Daoy (cell line): ENCODE data around the gene ZNF408. TPM values are rescaled to one million over a fixed set of nuclear protein-coding genes. Genes with fewer than 3 reads are reported as not detected.
A peak's percentile ranks its signal among the peaks of the same experiment; 100 is the strongest.
"Not testable (repeated sequence)": the region's sequence is repeated elsewhere in the genome, so short reads cannot be mapped to it uniquely, and the experiment has no call there.

Experiments
- DNase-seq: peaks from one replicate; pipeline ENCODE4 v3.0.0-alpha.2; 2015; ENCODE audit warnings: low read depth
- total RNA-seq: library from RNA; depleted of rRNA; stranded (reverse); fragments of >200 nt; shearing (Covaris generic); gene quantifications from 2 replicates; pipeline ENCODE4 v1.2.3, GENCODE V29; 2014

ZNF408 gene
- total RNA-seq, 1 experiment from 2014 or later, result 10.4 TPM

DNA sequence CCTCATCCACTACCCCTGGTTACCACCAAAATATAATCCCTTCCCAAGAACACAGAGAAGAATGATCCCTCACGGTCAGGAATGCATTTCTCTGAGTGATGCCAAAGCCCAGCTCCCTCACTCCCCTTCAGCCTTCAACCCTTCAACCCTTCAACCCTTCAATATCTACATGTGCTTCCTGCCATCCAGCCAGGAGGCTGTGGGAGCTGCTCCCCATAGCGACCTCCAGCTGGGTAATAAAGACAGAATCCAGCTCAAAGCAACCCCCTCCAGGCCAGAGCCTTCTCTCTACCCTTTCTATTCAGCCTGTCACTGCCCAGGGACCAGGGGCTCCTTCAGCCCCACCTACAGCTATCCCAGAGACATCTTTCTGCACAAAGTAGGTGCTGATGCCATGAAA is 3.1 kb upstream of the ZNF408 start:
- DNase-seq, result no peak

DNA sequence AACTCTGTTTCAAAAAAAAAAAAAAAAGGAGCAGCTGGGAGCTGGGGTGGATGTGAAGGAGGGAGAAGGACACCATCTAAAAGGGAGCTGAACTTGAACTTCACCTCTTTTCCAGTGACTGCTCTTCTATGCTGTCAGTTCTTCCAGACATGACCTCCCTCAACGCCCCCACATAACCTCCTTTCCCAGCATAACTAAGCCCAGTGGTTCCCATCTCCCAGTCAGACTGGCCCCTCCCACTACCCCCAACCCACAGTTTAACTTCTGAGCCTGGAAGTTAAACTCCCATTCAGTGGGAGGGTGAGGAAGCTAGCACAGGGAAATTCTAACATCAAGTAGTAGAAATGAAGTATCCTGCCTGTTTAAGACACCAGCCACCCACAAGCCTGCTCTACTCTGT is 2.2 kb upstream of the ZNF408 start:
- no peak for DNase-seq

DNA sequence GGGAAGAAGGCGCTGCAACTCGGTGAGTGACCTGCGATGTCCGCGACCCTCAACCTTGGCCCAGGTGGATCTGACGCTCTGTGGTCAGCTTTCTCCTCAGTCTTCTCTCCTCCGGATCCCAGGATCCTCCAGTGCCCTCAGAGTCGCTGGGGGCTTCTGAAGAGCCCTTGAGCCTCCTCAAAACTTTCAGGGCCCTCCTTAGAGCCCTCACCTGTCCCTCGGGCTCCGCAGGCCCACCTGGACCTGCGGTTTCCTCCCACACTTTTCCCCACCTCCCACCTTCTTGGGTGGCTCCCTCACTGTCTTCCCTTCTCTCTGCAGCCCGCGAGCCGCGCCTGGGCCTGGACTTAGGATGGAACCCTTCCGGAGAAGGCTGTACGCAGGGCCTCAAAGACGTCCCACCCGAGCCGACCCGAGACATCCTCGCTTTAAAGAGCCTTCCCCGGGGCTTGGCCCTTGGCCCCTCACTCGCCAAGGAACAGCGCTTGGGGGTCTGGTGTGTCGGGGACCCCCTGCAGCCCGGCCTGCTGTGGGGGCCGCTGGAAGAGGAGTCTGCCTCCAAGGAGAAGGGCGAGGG is 335 bp downstream of the ZNF408 start:
- no peak for DNase-seq

DNA sequence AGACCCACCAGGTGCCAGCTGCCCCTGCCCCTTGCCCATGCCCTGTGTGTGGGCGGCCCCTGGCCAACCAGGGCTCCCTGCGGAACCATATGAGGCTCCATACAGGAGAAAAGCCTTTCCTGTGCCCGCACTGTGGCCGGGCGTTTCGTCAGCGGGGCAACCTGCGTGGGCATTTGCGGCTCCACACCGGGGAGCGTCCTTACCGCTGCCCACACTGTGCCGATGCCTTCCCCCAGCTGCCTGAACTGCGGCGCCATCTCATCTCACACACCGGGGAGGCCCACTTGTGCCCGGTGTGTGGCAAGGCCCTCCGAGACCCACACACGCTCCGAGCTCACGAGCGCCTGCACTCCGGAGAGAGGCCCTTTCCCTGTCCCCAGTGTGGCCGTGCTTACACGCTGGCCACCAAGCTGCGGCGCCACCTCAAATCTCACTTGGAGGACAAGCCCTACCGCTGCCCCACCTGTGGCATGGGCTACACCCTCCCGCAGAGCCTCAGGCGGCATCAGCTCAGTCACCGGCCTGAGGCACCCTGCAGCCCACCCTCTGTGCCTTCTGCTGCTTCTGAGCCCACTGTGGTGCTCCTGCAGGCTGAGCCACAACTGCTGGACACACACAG is 4.3 kb downstream of the ZNF408 start:
- DNase-seq, result no peak

DNA sequence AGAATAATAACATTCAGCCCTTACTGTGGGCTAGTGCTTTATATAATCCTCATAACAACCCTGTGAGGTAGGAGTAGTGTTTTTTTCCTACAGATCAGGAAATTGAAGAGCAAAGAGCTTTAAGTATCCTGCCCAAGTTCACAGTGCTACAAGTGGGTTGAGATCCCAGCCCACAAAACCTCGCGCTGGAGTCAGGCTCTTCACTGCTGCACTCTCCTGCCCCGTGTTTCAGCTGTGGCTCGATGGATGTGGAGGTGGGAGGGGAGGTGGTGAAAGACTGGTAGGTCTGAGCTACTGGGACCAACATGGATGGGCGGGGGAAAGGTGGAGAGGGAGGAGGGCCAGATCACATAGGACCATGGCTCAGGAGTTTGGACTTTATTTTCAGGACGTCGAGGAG is 6.1 kb downstream of the ZNF408 start:
- no peak for DNase-seq

DNA sequence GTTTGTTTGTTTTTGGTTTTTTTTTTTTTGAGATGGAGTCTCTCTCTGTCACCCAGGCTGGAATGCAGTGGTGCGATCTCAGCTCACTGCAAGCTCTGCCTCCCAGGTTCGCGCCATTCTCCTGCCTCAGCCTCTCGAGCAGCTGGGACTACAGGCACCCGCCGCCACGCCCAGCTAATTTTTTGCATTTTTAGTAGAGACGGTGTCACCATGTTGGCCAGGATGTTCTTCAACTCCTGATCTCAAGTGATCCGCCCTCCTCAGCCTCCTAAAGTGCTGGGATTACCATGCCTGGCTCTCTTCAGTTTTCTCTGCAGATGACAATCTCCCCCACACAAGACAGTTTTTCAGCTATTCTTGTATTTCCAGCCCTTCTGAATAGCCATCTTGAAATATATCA is 8.5 kb downstream of the ZNF408 start:
- DNase-seq, result not testable (repeated sequence)

DNA sequence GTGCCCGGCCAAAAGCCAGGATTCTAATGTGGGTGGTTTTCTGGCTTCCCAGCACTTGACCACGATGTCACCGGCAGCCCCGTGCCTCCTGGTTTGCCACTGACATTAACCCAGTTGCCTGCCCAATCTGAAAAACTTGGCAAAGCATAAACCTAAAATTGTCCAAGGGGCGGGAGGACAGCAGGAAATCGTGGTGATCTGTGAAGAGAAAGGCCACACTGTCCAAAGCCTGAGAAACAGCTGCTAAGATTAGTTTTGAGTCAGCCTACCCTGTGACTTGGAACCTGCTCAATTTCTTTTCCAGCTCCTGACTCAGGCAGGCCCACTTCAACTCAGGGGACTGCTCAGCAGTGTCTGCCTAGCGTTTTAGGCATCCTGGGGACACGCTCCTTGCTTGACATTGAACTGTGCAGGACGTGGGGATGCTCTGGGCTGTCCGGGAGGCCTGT is 10.0 kb downstream of the ZNF408 start:
- DNase-seq, result peak; percentile 86

DNA sequence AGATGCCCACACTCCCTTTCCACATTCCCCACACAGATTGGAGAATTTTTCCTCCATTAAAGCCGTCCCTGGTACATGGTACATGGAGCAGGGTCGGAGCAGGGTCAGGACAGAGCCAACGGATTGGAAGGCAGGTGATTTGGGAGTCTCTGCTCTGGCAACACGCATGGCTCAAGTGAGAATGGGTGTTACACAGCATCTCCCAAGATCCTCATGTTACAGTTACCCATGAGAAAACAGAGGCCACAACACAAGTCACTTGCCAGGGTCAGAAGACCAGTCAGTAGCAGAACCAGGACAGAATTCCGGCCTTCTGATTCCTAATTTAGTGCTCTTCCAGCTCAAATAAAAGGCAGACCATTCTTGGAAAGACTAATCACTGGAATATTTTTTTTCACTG is 10.5 kb downstream of the ZNF408 start:
- no peak for DNase-seq

DNA sequence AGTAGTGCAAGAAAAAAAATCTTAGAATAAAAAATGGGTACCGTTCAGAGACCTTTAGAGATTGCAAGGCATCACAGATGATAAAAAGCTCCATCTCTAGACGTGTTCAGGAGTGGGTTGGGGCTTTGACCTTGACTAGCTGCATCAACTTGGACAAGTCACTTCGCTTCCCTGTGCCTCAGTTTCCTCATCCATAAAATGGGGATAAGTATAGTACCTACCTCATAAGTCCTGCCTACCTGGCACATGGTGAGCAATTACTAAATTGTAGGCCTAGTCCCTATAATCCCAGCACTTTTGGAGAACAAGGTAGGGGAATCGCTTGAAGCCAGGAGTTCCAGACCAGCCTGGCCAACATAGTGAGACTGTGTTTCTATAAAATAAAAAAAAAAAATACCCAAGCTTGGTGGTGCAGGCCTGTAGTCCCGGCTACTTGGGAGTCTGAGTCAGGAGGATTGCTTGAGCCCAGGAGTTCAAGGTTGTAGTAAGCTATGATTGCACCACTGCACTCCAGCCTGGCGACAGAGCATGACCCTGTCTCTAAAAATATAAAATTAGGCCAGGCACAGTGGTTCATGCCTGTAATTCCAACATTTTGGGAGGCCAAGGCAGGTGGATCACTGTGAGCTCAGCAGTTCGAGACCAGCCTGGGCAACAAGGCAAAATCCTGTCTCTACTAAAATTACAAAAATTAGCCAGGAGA is 12.2 kb downstream of the ZNF408 start:
- no peak for DNase-seq

DNA sequence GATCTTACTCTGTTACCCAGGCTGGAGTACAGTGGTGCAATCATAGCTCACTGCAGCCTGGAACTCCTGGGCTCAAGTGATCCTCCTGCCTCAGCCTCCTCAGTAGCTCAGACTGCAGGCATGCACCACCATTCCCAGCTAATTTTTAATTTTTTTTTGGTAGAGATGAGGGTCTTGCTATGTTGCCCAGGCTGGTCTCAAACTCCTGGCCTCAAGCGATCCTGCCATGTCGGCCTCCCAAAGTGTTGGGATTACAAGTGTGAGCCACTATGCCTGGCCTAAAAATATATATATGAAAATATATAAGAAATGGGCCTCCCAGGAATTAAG is 17.0 kb downstream of the ZNF408 start:
- not testable (repeated sequence) for DNase-seq

DNA sequence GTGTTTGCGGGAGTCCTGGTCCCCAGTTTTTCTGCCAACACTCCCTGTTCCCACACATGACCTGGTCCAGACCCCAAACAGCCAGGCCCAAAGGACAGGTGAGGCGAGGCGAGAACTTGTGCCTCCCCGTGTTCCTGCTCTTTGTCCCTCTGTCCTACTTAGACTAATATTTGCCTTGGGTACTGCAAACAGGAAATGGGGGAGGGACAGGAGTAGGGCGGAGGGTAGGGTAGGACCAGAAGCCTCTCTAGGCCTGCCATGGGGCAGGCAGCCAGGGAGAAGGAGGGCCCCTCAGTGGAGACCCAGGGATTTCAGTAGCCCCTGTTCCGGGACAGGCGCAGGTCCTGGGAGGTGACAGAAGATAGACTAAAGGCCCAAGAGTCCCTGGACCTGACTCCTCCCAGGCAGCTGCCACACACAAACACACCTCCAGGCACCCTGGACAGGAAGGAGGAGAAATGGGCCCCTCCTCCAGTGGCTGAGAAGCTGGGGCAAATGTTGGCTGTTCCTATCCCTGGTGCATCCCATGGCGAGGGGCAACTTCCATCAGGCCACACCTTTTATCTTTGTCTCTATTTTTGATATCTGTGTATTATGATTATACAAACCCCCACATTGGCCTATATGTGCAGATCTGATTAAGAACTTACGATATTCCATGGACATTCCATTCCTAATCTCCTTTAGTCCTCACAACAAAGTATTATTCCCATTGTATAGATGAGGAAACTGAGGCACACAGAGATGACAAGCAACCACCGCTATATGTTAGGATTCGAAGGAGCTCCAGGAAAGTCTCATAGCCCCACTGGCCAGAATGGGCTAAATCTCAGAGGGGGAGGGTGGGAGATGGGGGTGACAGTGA is 17.6 kb downstream of the ZNF408 start:
- DNase-seq, result peak; percentile 71

DNA sequence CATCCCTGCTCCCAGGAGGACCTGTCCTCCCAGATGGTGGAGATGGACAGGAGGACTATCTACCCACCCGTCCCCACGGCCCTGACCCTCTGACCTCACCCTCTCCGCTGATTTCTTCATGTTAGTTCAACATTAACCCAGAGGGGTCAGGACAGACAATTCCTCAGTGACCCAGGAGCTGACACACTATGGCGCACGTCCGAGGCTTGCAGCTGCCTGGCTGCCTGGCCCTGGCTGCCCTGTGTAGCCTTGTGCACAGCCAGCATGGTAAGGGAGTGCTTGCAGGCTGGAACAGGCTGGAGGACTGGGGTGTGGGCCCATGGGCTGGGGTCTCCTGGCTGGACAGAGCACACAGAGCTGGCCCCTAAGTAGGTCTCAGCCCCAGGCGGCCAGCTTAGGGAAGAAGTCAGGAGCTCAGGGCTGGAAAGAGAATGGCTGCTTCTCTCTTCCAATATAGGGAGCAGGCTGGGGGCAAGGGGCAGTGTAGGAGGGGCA is 18.3 kb downstream of the ZNF408 start, which contains the start of gene F2:
F2 (plus strand) TSS at position 166 of the 495 bp plus-strand sequence; CDS start at position 189, 23 bp downstream.
- DNase-seq, result no peak

DNA sequence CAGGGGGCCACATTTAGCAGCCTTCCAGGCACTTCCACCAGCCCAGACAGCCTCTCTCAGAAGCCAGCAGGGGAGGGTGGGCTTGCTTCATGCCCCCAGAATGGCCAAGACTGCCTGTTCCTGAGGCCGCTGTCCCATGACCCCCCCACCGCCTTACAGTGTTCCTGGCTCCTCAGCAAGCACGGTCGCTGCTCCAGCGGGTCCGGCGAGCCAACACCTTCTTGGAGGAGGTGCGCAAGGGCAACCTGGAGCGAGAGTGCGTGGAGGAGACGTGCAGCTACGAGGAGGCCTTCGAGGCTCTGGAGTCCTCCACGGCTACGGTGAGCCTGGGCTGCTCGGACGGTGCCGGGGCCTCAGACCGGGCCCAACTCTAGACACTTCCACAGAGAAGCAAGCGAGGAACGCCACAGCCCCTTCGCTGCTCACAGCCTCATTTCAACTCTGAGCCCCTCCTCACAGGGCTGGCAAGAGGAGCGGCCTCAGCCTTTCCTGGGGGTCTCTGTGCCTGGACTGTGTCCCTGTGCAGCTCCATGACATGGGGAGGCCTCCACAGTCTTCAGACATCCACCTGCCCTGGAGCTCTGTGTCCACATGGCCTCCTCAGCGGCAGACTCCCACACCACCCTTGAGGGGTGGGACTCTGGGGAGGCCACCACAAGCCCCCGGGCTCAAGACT is 18.9 kb downstream of the ZNF408 start:
- no peak for DNase-seq

DNA sequence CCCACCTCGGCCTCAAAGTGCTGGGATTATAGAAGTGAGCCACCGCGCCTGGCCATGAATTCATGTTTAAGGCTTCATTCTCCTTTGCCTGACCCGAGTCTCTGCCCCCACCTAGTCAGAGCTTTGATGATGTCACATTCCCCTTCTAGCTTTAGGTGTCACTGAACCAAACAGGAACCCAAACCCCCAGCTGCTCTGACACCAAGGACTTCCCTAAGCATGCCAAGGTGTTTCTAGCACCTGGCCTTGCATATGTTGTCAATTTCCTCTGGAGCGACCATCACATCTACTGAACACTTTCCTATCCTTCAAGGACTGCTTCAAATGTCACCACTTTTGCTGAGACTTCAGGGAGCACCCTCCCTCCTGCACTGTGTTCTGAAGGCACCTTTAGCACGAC is 20.5 kb downstream of the ZNF408 start:
- DNase-seq, result no peak

DNA sequence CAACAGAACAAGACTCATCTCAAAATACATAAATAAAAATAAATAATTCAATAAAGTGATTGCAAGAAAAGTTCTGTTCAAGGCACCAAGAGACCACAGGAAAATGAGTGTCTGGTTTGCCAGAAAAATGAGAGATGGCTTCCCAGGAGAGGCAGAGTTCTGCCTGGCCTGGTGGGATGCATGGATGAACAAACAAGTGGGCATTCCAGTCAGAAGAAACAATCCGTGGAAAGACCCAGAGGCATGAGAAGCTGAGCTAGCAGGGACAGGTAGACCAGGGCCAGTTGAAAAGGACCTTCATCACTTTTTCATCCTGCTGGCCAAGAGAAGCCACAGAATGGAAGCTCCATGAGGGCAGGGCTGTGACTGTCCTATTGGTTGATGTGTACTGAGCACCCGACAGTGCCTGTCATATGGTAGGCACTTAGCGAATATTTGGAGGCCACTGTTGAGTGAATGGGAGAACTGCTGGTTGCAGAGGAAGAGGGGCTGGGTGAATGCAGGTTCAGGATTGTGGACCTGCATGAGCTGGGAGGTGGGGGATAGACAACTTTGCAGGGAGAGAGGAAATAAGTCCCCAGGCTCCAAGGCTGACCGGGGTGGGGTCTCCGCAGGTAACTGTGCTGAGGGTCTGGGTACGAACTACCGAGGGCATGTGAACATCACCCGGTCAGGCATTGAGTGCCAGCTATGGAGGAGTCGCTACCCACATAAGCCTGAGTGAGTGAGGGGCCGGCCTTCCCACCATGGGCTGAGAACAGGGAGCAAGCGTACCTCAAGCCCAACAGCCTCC is 21.9 kb downstream of the ZNF408 start:
- no peak for DNase-seq

DNA sequence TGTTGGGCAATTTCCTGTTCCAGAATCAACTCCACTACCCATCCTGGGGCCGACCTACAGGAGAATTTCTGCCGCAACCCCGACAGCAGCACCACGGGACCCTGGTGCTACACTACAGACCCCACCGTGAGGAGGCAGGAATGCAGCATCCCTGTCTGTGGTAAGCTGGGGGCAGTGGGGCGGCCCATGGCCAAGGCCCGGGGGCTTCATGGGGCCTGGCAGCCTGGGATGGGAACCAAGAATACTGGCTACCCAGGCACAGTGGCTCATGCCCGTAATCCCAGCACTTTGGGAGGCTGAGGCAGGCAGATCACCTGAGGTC is 22.5 kb downstream of the ZNF408 start:
- DNase-seq, result no peak

DNA sequence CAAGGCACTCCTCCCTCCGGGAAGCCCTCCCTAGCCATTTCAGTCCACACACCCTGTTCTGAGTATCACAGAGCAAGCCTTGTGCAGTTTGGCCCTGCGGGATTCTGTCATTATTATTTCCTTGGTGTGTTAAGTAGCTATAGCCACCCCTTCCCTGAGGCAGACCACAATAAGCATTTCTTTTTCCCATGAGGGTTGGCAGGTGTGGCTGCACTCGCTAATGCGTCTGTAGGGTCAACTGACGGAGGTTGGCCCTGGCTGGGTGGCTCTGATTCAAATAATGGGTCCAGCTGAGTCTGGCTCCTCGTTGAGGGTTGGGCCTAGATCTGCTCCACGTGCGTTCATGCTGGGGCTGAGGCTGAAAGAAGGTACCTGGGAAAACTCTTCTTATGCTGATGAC is 23.3 kb downstream of the ZNF408 start:
- no peak for DNase-seq

DNA sequence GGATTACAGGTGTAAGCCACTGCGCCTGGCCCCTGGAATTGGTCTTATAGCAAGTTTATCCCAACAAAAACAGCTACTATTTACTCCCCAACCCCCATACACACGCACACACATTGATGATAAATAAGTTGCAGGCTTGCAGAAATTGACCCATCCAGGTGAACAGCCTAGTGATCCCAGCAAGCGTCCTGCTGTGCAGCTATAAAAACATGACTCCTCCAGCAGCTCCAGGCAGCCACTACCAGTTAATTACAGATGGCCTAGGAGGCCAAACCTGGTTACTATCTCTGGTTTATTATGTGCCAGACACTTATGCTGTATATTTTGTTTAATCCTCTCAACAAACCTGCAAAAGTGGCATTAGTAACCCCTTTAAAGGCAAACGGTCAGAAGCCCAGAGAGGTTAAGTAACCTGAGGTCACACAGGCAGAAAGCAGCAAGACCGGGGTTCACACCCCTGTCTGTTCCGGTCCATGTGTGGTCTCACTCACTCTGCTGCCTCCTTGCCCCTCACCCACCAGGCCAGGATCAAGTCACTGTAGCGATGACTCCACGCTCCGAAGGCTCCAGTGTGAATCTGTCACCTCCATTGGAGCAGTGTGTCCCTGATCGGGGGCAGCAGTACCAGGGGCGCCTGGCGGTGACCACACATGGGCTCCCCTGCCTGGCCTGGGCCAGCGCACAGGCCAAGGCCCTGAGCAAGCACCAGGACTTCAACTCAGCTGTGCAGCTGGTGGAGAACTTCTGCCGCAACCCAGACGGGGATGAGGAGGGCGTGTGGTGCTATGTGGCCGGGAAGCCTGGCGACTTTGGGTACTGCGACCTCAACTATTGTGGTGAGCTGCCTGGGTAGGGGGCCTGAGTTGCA is 24.7 kb downstream of the ZNF408 start:
- no peak for DNase-seq

DNA sequence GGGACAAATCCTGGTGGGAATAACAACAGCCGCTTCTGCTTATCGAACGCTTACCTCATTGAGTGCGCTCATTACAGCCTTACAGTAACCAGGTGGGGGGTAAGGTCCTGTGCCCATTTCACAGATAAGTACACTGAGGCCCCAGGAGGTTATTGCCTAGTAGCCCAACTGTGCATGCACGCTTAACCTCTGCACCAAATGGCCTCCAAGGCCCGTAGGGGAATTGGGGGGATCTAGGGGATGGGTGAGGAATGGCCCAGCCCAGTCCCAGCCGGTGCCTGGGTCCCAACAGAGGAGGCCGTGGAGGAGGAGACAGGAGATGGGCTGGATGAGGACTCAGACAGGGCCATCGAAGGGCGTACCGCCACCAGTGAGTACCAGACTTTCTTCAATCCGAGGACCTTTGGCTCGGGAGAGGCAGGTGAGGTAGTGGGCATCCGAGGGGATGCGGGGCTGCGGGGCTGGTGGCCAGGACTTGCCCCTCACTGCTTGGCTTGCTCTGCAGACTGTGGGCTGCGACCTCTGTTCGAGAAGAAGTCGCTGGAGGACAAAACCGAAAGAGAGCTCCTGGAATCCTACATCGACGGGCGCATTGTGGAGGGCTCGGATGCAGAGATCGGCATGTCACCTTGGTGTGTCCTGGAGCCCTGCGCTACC is 25.5 kb downstream of the ZNF408 start:
- no peak for DNase-seq
